CD4-positive, alpha-beta T cell treated with Interferon alpha-2 for 1 hour (primary cell): Measurements from ENCODE around the gene TUBB4B.

Experiments used
- DNase-seq, 2 donors: peaks; one replicate each; pipeline ENCODE4 v3.0.0-alpha.2; 2020 to 2022

TUBB4B gene

DNA sequence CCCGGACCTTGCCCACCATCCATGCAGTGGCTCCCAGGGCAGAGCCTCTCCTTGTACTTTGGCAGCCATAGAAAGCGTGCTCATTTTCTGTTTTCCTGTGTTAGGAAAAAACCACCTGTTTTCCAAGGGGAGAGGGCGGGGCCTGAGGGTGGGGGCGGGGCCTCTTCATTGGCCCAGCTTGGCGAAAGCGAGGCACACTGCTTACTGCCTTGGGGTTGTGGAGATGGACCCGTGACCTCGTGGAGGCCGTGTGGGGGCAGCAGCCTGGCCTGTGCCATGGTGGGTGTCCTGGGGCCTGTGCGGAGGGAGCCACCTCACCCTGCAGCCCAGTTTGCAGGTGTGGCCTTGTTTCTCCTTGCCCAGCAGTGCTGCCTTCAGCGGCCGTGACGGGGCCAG, 32.0 kb downstream of the TUBB4B start:
- no peak for DNase-seq

DNA sequence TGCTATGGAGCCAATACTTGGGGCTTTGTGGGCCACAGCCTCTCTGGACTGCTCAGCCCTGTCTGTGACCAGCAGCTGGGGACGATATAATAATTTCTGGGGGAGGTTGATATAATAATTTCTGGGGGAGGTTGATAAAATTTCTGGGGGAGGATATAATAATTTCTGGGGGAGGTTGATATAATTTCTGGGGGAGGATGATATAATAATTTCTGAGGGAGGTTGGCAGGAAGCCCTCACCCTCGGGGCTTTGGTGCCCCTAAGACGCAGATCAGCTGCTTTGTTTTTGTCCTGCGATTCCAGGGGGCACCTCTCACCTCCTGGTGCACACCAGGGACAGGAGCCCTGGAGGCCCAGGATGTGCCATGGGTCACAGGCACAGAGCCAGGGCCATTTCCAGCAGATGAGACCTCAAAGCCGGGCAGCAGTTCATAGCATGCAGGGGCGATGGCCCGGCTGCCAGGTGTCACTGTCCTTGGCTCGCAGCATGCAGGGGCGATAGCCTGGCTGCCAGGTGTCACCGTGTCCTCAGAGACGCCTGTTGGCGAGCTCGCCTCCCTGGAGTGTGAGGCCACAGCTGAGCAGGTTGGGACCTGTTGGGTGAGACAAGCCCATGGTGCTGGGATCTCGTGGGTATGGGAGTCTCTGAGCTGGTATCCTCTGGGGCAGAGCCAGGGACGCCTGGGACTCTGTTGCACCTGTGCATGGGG, 32.7 kb downstream of the TUBB4B start:
- no peak for DNase-seq

DNA sequence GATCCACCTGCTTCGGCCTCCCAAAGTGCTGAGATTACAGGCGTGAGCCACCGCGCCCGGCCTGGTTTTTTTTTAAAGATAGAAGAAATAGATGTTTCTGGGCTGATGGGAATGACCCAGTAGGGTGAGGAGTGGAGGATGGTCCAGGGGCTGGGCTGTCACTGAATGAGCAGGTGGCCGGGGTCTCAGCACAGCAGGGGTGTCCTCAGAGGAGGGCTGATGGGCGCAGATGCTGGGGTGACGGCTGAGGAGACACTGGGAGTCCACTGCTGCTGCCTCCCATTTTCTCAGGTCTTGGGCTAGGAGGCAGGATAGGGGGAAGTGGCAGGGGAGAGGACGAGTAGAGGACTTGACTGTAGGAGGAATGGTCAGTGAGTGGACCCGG, 34.1 kb downstream of the TUBB4B start:
- no peak for DNase-seq

DNA sequence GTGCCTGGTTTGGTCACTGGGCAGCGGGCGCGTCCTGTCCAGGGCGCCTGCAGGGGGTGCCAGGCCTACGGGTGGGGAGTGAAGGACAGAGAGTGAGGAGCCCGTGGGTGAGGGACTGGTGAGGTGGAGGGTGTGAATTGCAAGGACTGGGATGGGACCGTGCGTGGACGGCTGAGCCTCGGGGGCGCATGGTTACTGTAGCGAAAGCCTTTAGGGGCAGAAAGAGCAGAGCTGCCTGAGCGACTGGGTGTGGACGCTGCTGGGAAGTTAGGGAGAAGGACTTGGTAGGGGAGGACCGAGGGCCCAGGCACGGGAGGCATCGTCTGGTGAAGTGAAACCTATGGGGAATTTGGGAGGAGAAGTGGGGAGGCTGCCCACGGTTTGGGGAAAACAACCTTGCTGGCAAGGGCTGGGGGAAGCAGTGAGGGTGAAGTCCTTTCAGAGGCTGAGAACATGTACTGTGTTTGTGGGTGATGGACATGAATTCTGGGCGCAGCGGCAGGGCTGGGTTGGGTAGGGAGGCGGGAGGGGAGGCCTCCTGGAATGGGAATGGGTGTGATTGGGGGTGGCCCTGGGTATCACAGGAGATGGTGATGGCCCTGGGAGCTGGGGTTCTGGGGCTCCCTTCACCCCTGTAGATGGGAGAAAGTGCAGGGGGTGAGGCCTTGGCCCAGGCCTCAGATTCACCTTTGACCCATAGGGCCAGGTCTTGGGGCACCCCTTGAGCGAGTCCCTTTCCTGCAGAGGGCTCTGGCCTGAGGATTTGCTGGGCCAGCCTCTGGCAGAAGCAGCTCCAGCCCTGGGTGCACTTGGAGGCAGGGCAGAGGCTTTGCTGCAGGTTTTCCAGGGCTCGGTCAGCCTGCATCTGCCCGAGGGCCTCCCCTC, 34.7 kb downstream of the TUBB4B start:
- no peak for DNase-seq

DNA sequence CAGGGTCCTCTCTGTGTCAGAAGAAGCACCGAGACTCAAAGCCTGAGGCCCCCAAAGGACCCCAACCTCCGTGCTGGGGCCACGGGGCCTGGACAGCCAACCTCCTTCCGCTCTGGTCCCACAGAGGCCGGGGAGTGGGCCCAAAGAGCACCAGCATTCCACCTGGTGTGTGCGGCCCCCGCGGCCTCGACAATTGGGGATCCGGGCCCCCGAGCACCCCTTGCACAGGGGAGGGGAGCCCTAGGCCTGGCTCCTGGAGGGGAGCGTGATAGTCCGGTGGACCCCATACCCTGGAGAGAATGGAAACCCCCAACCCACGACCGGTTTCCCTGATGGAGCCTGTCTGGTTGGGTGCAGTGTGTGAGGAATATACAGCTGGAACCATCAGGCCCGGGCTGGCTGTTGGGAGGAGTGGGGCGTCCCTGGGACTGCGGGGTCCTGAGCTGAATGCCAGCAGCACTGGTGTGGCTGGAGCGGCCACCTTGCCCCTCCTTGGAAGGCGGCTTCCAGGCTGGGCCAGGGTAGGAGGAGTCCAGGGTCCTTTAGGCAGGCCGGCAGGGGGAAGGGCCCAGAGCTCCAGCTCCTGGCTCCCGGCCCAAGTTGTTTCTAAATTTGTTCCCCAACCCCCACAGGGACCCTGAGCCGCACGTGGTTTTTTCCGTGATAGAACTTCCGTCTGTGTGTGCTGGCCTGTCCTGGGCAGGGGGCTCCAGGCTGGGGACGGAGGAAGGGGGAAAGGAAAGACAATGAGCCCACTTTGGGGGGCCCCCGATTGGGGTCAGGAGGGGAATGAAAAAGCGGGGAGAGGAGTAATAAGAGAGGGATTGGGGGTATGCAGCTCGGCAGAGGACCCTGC, 35.6 kb downstream of the TUBB4B start:
- no peak for DNase-seq

DNA sequence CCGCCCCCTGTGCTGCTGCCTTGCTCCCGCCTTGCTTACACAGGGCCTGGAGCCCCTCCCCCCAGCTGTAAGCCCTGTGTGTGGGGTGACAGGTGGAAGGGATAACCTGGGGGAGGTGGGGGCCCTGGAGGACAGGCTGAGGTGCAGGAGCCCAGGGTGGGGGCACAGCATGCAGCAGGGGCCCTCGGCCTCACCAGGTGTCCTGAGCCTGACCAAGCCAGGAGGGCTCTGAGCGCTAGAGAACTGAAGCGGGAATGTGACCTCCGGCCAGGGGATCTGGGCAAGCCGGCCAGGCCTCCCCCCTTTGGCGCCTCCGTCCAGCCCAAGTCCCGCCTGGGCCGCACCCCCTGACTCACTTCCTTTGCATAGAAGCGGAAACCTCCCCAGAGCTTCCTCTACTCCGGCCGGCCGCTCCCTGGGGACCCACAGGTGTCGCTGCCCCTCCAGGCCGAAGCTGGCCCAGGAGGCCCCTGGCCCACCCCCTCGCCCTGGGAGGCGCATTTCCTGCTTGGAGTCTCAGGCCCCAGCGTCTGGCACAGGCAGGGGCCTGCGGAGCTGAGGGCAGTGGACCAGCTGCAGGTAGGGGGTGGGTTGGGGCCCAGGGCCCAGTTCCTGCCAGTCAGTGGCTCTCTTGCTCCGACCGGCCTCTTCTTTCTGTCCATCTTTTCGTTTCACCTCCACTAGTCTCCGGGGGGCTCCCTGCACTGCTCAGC, 36.4 kb downstream of the TUBB4B start, which contains the start of gene TOR4A:
Gene TOR4A (plus strand): TSS at position 398 of the 713 bp plus-strand sequence. CDS start 964 bp downstream, outside the sequence.
- DNase-seq = peak; percentile 34 to 61

DNA sequence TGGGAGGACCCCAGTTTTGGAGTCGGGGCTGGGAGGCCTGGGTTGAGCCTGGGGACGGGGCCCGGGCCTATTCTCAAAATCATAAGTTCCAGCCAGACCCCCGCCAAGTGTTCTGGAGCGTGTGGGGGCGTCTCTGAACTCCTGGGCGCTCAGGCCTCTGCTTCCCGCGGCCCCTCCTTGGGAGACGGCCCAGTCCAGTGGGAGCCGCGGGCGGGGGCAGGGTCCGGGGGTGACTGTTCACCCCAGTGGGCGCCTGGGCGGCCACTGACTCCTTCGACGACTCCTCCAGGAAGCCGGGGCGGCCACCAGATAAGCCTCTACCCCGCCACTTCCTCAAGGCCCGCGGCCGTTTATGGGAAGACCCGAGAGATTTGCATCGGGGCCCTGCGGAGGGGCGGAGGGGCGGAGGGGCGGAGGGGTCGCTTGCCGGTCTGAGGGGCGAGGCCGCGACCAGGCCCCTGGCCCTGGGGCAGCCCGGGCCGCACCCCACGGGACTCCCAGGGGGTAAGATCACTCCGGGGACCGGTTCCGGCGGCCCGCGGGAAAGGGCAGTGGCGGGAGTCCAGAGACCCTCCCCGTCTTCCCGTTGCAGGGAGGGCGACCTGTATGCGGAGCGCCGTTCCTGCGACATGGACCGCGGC, 37.1 kb downstream of the TUBB4B start:
- DNase-seq = peak in 1 of 2 donors; percentile 13

DNA sequence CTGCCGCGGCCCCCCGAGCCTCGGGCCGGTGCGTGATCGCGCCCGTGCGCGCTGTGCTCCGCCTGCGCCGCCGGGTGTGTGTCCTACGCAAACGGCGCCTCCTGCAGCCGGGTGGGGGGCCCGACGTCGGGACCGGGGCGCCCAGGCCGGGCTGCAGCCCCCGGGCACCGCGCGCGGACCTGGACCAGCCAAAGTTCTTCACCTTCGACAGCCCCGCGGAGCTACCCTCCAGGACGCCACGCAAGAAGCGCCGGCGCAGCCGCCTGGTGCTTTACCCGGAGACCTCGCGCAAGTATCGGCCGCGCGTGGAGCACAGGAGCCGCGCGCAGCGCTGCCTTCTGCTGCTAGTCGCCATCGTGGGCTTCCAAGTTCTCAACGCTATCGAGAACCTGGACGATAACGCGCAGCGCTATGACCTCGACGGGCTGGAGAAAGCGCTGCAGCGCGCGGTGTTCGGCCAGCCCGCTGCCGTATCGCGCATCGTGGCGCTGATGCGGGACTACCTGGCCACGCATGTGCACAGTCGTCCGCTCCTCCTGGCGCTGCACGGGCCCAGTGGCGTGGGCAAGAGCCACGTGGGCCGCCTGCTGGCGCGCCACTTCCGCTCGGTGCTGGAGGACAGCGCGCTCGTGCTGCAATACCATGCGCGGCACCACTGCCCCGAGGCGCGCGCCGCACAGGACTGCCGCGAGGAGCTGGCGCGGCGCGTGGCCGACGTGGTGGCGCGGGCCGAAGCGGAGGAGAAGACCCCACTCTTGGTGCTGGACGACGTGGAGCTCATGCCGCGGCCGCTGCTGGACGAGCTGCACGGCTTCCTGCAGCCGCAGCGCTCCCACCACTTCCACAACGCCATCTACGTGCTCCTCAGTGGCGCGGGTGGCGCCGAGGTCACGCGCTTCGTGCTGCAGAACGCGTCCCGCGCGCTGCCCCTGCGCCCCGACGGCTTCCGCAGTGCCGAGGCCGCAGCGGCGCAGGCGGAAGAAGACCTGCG, 37.9 kb downstream of the TUBB4B start:
- no peak for DNase-seq

DNA sequence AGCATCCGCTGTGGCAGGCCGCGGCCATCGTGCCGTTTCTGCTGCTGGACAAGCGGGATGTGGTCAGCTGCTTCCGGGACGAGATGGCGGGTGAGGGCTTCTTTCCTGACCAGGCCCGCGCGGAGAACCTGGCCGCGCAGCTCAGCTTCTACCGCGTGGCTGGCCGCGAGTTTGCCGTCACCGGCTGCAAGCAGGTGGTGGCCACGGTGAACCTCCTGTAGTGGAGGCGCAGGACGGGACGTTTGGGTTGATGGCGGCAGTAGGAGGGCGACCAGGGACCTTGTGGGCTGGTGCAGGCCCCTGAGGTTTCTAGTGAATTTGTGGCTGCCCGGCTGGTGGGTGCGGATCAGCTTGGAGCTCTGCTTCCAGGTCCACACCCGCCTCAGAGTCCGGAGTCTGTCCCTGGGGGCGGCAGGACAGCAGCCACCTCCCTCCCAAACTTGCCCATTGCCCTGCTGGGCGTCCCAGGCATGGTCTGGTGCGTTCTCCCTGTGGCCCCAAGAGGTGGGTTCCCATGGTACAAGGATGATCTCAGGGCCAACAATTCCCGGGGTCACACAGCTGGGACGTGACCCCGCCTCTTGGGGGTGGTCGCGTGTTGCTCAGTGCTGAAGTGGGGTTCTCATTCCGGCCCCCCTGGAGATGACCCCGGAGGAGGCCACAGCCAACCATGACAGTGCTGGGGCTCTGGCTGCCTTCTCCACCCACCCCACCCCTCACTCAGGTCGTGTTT, 38.8 kb downstream of the TUBB4B start:
- DNase-seq = no peak

DNA sequence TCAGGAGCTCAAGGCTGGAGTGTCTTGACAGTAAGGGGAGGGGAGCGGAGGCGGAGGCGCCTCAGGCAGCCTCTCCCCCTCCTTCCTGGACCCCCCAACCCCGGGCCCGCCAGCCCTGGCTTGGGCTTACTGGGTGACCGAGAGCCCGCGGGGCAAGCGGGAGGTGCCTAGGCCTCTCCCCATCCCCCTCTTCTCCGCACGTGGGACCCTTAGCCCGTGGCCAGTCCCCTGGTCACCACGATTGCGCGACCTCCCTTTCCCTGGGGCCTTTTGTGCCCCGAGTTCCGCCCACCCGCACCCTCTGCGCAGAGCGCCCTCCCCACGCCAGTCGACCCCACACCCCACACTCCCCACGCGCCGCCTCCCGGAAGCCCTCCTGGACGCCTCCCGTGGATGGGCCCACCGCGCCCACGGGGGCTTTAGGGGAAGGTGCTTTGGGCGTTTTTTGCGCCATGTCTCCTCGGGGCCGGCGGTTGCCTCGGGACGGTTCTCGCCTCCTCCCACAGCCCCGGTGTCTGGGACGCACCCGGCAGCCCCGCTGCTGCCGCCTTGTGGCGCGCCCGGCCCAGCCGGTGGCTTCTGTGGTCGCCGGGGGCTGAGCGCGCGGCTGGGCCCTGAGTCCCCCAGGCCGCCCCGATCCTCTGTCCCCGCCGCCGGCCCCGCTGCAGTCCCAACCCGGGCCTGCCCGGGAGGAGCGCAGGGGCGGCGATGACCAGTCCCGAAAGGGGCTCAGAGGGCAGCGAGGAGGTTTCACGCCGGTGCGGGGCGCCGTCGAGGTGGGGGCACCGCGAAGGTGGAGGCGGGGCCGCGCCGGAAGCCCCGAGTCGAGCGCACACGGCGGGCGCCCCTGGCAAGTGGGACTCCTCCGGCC, 39.6 kb downstream of the TUBB4B start:
- no peak for DNase-seq

DNA sequence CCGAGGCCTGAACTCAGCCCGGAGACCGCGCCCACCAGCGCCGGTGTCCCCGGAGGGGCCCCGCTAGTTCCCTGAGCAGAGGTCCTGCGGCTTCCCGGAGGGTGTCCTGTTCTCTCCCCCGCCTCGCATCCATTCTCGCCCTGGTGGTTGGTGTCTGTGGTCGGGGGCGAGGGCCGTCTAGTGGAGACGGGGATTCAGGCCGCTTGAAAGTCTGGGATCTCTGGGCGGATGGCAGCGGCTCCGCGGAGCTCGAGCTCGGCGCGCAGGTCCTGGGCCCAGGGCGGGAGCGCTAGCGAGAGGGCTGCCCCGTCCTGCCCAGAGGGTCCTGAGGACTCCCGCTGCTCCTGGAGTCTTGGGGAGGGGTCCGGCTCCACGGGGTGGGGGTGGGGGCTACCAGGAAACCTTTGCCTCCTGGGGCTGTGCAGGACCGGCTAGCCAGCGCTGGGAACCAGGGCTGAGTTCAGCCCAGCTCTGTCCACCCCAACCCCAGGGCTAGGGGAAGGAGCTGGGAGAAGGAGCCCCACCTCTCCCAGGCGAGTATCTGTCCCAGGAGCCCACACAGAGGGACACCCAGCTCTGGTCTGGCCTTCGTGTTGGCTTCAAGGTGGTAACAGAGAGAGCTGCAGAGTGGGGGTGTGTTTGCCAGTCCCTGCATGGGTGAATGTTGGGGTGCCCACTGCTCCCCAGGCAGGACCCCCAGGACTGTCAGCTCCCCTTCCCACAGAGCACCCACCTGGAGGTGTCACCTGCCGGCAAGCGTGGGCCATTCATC, 40.4 kb downstream of the TUBB4B start:
- no peak for DNase-seq

DNA sequence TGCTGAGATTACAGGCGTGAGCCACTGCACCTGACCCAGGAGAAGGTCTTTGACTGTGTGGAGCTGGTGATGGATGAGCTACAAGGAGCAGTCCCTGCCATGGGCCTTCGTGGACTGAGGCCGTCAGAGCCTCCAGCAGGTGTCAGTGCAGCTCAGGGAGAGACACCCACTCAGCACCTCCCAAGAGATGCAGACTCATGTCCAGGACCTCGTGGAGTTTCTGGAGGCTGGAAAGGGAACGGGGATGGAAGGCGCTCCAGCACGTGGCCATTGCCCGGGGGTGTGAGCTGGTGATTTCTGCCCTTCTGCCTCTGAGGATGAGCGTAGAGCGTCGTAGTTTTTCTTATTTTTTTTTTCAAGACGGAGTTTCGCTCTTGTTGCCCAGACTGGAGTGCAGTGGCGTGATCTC, 45.9 kb downstream of the TUBB4B start:
- DNase-seq = peak; percentile 24 to 32

DNA sequence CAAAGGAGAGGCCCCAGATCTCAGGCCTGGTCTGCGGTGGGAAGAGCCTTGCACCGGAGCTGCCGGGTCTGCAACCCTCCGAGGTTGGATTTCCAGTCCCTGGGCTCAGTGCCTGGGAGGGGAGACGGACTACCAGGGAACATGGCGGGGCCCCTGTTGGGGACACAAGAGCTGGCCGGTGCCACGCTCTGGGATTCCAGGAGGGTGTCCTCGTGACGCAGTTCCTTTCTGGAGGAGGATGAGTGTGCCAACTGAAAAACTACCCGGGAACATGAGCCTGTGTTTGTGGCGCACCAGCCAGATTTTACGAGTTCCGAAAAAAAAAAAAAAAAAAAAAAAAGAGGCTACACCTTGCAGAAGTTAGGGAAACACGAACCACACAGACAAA, 52.0 kb downstream of the TUBB4B start:
- no peak for DNase-seq
